IPS DF 19.7 (cell line): ENCODE data around the gene TRPM6.
"Not testable (repeated sequence)": the region's sequence is repeated elsewhere in the genome, so short reads cannot be mapped to it uniquely, and the experiment has no call there.

ENCODE experiments used
- DNase-seq: peaks from one replicate; pipeline ENCODE4 v3.0.0-alpha.2; 2013; ENCODE audit warnings: low read depth, low spot score

The TRPM6 gene, protein sequence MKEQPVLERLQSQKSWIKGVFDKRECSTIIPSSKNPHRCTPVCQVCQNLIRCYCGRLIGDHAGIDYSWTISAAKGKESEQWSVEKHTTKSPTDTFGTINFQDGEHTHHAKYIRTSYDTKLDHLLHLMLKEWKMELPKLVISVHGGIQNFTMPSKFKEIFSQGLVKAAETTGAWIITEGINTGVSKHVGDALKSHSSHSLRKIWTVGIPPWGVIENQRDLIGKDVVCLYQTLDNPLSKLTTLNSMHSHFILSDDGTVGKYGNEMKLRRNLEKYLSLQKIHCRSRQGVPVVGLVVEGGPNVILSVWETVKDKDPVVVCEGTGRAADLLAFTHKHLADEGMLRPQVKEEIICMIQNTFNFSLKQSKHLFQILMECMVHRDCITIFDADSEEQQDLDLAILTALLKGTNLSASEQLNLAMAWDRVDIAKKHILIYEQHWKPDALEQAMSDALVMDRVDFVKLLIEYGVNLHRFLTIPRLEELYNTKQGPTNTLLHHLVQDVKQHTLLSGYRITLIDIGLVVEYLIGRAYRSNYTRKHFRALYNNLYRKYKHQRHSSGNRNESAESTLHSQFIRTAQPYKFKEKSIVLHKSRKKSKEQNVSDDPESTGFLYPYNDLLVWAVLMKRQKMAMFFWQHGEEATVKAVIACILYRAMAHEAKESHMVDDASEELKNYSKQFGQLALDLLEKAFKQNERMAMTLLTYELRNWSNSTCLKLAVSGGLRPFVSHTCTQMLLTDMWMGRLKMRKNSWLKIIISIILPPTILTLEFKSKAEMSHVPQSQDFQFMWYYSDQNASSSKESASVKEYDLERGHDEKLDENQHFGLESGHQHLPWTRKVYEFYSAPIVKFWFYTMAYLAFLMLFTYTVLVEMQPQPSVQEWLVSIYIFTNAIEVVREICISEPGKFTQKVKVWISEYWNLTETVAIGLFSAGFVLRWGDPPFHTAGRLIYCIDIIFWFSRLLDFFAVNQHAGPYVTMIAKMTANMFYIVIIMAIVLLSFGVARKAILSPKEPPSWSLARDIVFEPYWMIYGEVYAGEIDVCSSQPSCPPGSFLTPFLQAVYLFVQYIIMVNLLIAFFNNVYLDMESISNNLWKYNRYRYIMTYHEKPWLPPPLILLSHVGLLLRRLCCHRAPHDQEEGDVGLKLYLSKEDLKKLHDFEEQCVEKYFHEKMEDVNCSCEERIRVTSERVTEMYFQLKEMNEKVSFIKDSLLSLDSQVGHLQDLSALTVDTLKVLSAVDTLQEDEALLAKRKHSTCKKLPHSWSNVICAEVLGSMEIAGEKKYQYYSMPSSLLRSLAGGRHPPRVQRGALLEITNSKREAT (N-terminal part only)

DNA sequence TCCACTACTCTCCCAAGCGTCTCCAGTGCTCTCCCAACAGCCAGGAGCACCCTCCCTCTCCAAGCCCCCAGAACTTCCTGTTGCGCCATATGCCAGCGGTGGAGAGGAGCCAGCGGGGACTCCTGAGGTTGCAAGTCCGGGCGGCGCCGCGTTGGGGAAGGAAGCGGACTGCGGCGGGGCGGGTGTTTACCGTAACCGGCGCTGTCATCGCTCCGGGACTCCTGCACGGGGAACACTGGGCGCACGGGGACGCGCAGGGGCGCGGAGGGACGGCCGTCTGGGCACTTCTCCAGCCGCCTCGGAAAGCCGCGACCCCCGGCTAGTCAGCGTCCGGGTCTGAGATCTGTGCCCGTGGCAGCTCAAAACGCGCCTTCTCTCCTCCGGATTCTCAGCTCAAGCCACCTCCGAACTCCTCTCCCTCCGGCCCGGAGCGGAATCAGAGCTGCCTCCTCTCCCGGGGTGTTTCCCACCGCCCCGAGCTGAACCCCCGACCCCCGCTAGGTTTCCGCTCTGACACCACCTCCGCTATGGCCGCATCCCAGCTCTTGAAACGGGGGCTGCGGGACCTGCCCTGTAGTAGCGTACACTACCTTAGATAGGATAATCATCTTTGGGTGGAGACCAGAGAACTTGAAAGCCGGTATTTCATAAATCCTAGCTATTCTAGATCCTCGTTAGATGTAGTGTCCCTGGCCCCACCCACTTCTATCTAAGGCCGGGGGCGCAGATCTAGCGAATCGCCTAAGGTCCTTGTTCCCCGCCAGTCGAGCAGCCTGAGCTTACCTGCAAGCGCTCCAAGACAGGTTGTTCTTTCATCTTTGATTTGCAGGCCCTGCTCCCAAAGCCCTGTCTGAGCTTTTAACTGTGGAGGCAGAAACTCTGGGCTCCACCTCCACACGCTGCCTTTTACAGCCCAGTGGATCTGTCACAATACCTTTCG, at the start of gene TRPM6:
Gene TRPM6, minus strand, starts transcription at position 881 of the 940 bp plus-strand sequence. Its CDS starts 65 bp downstream, at position 816.
- DNase-seq = no peak

DNA sequence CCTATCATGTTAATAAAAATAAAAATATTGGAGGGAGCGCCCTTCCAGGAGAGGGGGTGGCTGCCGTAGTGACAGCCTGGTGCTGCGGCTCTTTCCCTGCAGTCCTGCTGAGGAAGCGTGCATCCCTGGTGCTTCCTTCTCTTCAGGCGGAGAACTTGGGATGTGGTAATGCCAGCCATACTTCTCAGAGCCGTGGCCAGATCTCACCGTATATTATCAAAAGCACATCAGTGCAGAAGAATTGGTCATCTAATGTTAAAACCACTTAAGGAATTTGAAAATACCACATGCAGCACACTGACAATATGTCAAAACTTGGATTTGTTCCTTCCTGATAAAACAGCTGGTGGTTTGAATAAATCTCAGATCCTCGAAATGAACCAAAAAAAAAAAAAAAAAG, 47.3 kb upstream of the TRPM6 start:
- no peak for DNase-seq

GRCh38 chr9:74921737-74922136, 34.0 kb upstream of the TRPM6 start:
- no peak for DNase-seq

DNA sequence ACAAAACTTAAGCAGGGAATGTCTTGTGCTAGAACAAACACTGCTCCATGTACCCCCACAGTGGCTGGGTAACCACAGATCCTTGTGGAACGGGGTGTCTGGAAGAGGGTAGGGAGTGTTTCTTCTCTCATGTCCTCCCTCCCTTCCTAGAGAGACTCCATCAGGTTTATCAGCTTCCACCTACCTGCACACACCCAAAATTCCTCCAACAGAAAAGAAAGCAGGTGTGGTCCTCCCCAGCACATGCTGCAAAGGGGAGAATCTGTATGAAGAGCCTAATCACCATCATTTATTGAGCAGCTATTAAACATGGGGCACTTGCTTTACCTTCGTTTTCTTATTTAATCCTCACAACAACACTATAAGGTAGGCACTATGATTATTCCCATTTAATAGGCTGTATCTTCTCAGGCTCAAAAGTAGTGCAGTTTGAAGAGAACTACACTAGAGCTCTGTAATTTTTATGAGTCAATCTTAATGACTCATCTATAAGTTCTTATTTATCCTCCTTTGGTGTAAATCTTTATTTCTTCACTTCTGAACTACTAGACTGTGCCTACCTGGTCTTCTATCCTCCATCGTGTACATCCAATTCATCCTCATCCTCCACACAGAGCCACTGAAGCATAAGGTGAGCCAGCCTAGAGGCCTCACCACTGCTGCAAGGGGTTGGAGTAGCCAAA, 33.4 kb upstream of the TRPM6 start:
- no peak for DNase-seq

GRCh38 chr9:74910036-74910435, 22.3 kb upstream of the TRPM6 start:
- DNase-seq = no peak

DNA sequence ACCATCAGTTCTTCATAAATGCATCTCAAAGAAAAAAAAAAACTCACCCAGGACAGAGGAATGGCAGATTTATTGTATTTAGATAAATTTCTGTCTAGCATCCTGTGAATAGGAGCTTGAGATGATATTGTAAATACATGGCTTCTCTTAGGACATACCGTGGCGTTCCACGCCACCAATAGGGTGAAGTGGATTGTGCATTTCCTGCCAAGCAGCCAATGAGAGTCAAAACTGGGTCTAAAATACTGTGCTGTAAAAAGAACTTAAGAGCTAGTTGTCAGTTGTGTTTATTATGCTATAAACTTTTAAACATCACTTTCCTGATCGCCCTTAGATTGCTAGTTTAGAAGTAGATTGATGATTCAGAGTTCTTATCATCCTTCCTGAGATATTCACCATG, 20.9 kb upstream of the TRPM6 start:
- no peak for DNase-seq

- no peak for DNase-seq
These were observed 19.4 kb upstream of the TRPM6 start for GRCh38 chr9:74907085-74907484.

DNA sequence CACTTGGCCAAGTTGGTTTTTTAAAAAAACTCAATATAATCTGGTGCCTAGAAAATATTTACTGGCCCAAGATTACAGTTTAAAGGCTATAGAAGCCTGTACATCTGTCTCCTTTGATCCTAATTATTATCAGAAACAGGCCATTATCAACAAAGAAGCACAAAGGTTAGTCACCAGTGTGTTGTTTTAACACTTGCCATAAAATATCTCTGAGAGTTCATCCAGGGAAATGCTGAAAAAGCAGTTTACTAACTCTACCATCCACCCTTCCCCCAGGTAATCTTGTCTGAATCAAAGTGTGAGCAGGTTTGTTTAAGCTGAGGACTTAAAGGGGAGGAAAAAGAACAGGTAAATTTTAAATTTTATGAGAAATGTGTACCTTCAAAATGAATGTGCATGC, 13.3 kb upstream of the TRPM6 start:
- DNase-seq = no peak

DNA sequence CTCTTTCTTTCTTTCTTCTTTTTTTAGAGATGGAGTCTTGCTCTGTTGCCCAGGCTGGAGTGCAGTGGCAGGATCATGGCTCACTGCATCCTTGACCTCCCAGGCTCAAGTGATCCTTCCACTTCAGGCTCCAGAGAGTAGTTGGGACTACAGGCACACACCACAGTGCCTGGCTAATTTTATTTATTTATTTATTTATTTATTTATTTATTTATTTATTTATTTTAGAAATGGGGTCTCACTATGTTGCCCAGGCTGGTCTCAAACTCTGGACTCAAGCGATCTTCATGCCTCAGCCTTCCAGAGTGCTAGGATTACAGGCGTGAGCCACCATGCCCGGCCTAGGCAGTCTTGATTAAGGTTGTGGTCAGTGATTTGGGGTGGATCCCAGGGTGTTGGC, 728 bp upstream of the TRPM6 start:
- not testable (repeated sequence) for DNase-seq

DNA sequence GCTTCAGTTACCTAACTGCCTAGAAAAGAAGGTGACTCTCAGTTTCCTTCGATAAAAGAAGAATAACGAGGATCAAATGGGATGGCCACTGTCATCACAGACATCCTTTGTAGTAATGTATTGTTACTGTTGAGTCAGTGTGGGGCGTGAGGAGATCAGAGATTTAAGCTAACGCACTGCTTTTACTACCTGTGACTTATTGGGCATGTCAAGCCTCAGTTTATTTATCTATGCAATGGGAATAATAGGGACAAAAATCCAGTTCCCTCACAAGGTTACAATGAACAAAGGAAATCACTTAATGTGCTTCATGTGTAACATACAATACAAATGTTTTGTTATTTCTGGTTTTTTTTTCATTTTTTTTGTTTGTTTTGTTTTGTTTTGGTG, 255 bp upstream of the TRPM6 start:
- no peak for DNase-seq

DNA sequence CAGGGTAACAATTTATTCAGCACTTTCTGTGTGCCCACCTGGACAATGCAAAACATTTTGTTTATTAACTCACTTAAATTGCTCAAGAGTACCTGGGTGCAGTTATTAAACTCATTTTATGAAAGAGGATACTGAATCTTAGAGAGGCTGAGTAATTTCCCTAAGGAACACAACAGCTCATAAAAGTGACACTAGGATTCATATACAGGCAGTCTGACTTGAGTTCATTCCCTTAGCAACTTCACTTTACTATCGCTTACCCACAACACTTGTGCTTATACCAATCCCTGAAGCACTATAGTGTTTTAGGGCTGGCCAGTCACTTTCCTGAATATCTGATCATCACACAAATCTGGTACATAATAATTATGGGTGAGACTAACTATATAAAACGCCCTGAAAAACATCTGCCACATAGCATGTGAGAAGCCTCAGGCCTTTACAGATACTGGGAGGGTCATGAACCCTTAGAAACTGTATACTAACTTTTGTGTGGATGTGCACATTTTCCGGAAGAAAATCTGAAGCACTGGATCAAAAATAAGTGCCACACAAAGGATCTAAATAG, 11.3 kb downstream of the TRPM6 start:
- no peak for DNase-seq

GRCh38 chr9:74875656-74876055, 12.1 kb downstream of the TRPM6 start:
- no peak for DNase-seq

DNA sequence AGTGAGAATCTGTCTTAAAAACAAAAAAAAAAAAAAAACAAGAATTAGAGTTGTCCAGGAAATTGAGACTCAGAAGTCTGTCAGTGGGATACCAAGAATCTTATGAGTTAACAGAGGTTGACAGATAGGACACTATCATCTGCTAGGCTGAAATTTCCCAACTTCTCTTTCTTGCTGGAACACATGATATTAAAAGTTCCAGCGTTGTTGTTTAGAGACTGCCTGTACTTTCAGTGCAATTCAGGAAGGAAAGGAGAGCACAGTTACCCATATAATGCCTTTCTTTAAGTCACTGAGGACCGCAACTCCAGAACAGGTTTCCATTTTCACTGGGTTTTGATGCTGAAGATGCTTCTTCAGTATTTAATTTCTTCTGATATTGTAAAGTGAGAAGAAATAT, 13.5 kb downstream of the TRPM6 start:
- no peak for DNase-seq

- DNase-seq = no peak
These were observed 15.0 kb downstream of the TRPM6 start for GRCh38 chr9:74872619-74873233.

DNA sequence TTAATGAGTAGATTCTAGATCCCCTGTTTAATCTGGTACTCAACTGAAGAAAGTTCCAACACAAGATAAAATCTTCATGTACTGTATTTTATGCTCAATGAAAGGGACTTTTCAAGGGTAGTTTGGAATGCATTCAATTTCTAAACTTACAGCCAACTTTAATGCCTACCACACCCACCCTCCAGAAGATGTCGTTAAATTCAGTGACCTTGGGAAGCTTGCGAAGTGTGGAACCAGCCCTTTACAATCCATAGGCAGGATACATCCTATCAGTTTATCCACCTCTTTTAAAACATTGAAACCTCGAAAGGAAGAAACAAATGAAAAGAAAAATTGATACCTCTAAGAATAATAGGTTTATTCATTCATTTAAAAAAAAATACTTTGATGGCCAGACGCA, 20.2 kb downstream of the TRPM6 start:
- no peak for DNase-seq

DNA sequence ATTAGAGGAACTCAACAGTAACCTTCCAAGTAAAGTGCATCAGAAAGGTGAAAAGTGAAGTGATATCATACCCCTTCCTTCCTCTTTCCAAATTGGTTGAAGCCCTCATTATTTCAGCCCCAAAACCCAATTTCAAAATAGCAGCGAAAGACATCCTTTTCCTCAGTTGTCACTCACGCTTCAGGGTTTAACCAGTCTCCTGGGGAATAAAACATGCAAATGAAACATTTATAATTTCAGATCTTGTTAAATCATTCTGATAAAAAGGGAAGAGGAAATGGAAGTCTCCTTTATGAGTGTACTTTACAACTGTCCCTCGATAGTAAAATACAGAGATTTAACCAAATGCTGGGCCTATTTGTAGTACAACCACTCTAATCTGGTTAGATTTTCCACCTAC, 22.5 kb downstream of the TRPM6 start:
- DNase-seq = no peak

- no peak for DNase-seq
These were observed 25.8 kb downstream of the TRPM6 start for GRCh38 chr9:74861773-74862474.

DNA sequence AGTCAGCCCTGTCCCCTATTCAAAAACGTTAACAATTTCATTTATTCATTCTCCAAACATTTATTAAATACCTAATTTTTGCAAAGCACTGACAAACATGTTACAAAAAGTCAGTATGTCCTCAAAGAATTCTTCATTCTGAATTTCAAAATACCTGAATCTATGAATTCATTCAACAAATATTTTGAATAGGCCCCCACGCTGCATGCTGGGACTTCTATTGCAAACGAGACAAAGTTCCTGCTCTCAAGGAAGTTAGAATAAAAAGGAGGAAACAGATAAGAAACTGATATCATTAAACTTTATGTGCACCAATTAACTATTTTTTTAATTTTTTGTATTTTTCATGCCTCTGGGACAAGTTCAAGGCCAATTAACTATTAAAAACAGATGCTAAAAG, 26.6 kb downstream of the TRPM6 start:
- no peak for DNase-seq

DNA sequence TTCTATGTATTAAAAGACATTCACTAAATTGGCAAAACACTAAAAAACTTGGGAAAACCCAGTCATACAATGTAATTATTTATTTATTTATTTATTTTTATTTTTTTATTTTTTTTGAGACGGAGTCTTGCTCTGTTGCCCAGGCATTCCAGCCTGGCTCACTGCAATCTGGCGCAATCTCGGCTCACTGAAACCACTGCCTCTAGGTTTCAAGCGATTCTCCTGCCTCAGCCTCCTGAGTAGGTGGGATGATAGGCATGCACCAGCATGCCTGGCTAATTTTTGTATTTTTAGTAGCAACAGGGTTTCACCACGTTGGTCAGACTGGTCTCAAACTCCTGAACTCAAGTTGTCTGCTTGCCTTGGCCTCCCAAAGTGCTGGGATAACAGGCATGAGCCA, 27.5 kb downstream of the TRPM6 start:
- not testable (repeated sequence) for DNase-seq
